Endothelial cell of umbilical vein (primary cell): ENCODE results near the gene ANKIB1. TPM values are rescaled to one million over a fixed set of nuclear protein-coding genes. Genes with fewer than 3 reads are reported as not detected.

Experiments used
- BruUV-seq: library from RNA; stranded (reverse); fragments of 400-500 nt; replicated peaks from 2 replicates; lab custom pipeline; 2021; lab: Mats Ljungman, UMichigan
- CTCF ChIA-PET: fragments of 300-600, 350-600 bp; sonication (Branson Sonifier 250); formaldehyde crosslinking; loops from one replicate; lab custom pipeline; 2021; ENCODE audit warnings: antibody characterized with exemption, inconsistent platforms; lab: Charles Lee
- POLR2A ChIA-PET: fragments of 300-600, 350-600 bp; sonication (Branson Sonifier 250); formaldehyde crosslinking; loops from one replicate; lab custom pipeline; 2021; ENCODE audit warnings: antibody characterized with exemption, inconsistent platforms; lab: Charles Lee
- DNase-seq: peaks from one replicate; pipeline ENCODE4 v3.0.0-alpha.2; 2011; ENCODE audit warnings: low read depth, low spot score
- FAIRE-seq: peaks from 2 replicates; lab custom pipeline; 2011; peaks lifted over from hg19 to GRCh38; lab: Jason Lieb, UNC
- H2AFZ ChIP-seq: 2 replicates; pipeline ENCODE4 v1.6.0; 2012; ENCODE audit warnings: low read depth, low read length, control low read depth, inconsistent platforms
- H3K27ac ChIP-seq: 2 replicates; pipeline ENCODE4 v1.5.1; 2011; ENCODE audit warnings: low read depth, mild to moderate bottlenecking, control low read depth, low read length, moderate library complexity; ENCODE audit not compliant: insufficient read depth
- H3K27me3 ChIP-seq, 2 experiments: 2 replicates each; pipeline versions ENCODE4 v1.6.0 to v1.6.1; 2011; ENCODE audit warnings: low read length in 2 of 2, mixed read lengths in 1 of 2; ENCODE audit not compliant: control insufficient read depth in 2 of 2, insufficient read depth in 2 of 2
- H3K36me3 ChIP-seq, 2 experiments: 2 replicates in 1 of 2; 3 replicates in 1 of 2; pipeline ENCODE4 v1.5.1; 2011; ENCODE audit warnings: low read length in 2 of 2, mild to moderate bottlenecking in 1 of 2, moderate library complexity in 1 of 2; ENCODE audit not compliant: control insufficient read depth in 2 of 2, insufficient read depth in 2 of 2; ENCODE audit errors: extremely low read depth in 1 of 2
- H3K4me1 ChIP-seq: 3 replicates; pipeline ENCODE4 v1.5.1; 2011; ENCODE audit warnings: mild to moderate bottlenecking, low read length; ENCODE audit not compliant: control insufficient read depth, insufficient read depth; ENCODE audit errors: extremely low read depth
- H3K4me2 ChIP-seq: 2 replicates; pipeline ENCODE4 v1.6.1; 2011; ENCODE audit warnings: low read length, control low read depth, mixed read lengths; ENCODE audit not compliant: insufficient read depth
- H3K4me3 ChIP-seq, 3 experiments: fragments of 200-600 bp in 1 of 3; sonication (generic), shearing (Covaris generic) in 1 of 3; replicated peaks in 1 of 3; 2 replicates each; pipeline ENCODE4 v1.5.1; 2011 to 2016; ENCODE audit warnings: control low read depth in 3 of 3, low read length in 3 of 3, mild to moderate bottlenecking in 2 of 3, inconsistent platforms in 1 of 3, low read depth in 1 of 3, moderate library complexity in 1 of 3; ENCODE audit not compliant: insufficient read depth in 1 of 3
- H3K79me2 ChIP-seq: 2 replicates; pipeline ENCODE4 v1.6.0; 2012; ENCODE audit warnings: low read length, inconsistent platforms; ENCODE audit not compliant: control insufficient read depth, insufficient read depth
- H3K9ac ChIP-seq: replicated peaks from 2 replicates; pipeline ENCODE3; 2011; ENCODE audit warnings: low read length, control low read depth; ENCODE audit not compliant: insufficient read depth; ENCODE audit errors: extremely low read depth
- H3K9me1 ChIP-seq: replicated peaks from 3 replicates; pipeline ENCODE4 v1.6.0; 2011; ENCODE audit warnings: mild to moderate bottlenecking, low read length; ENCODE audit not compliant: control insufficient read depth, insufficient read depth; ENCODE audit errors: extremely low read depth
- H3K9me3 ChIP-seq: replicated peaks from 2 replicates; pipeline ENCODE4 v1.5.1; 2012; ENCODE audit warnings: low read length, inconsistent platforms; ENCODE audit not compliant: control insufficient read depth, insufficient read depth
- H4K20me1 ChIP-seq: replicated peaks from 2 replicates; pipeline ENCODE3; 2011; ENCODE audit warnings: mild to moderate bottlenecking, low read length; ENCODE audit not compliant: control insufficient read depth, insufficient read depth; ENCODE audit errors: extremely low read depth
- CTCF ChIP-seq, 2 donors: IDR thresholded peaks; 1 replicate in 1 of 2; 2 replicates in 1 of 2; pipeline ENCODE4 v1.5.1; 2011; ENCODE audit warnings: low read length in 2 of 2, mild to moderate bottlenecking in 2 of 2, moderate library complexity in 2 of 2, control low read depth in 1 of 2, inconsistent platforms in 1 of 2, low read depth in 1 of 2; ENCODE audit not compliant: insufficient read depth in 1 of 2; ENCODE audit errors: extremely low read depth in 1 of 2
- EZH2 ChIP-seq: IDR thresholded peaks from 2 replicates; pipeline ENCODE4 v1.6.1; 2012; ENCODE audit warnings: borderline replicate concordance, low read depth, mild to moderate bottlenecking, moderate library complexity, low read length, inconsistent platforms; ENCODE audit not compliant: severe bottlenecking
- FOS ChIP-seq: IDR thresholded peaks from 2 replicates; pipeline ENCODE4 v1.6.1; 2011; ENCODE audit warnings: mild to moderate bottlenecking, low read length, moderate library complexity, borderline replicate concordance; ENCODE audit not compliant: insufficient read depth
- GATA2 ChIP-seq: IDR thresholded peaks from 2 replicates; pipeline ENCODE4 v1.7.0; 2011; ENCODE audit warnings: low read depth, mild to moderate bottlenecking, moderate library complexity, mixed read lengths, low read length; ENCODE audit not compliant: insufficient read length, insufficient read depth
- JUN ChIP-seq: IDR thresholded peaks from 2 replicates; pipeline ENCODE4 v1.6.1; 2011; ENCODE audit warnings: borderline replicate concordance, low read depth; ENCODE audit not compliant: insufficient read length, insufficient read depth
- MAX ChIP-seq: IDR thresholded peaks from 2 replicates; pipeline ENCODE4 v1.6.1; 2011; ENCODE audit not compliant: insufficient read depth, insufficient read length
- MYC ChIP-seq: IDR thresholded peaks from one replicate; pipeline ENCODE4 v1.6.1; 2011; ENCODE audit warnings: mild to moderate bottlenecking, low read depth, low read length
- POLR2AphosphoS5 ChIP-seq: IDR thresholded peaks from 2 replicates; pipeline ENCODE4 v1.6.1; 2012; ENCODE audit warnings: low read depth, mild to moderate bottlenecking, control low read depth, low read length, moderate library complexity; ENCODE audit not compliant: insufficient read depth
- dilution Hi-C: fragments of 300-500 bp; cut with MboI; formaldehyde crosslinking; loops from one replicate; pipeline ENCODE4 v1.15.0; 2019; ENCODE audit warnings: low sequenced_read_pairs; ENCODE audit not compliant: extremely low pct_ligation_motif_present
- intact Hi-C: fragments of 100-400 bp; cut with micrococcal nuclease; formaldehyde crosslinking; loops from one replicate; pipeline ENCODE4 v1.10.0; 2022
- polyA plus RNA-seq, 4 experiments: library from polyadenylated mRNA; depleted of rRNA in 3 of 4; stranded (reverse) in 3 of 4; unstranded in 1 of 4; fragments of >200 nt; gene quantifications; 2 replicates each; pipeline versions ENCODE4 v1.2.1 to v1.2.3, GENCODE V29; 2011 to 2012; ENCODE audit warnings: missing spikeins in 1 of 4
- total RNA-seq: library from RNA; stranded (reverse); gene quantifications from 2 replicates; pipeline ENCODE4 v1.2.3, GENCODE V29; 2021

The ANKIB1 gene
- total and polyA plus RNA-seq, 2 donors (not counting 3 experiments of a cell fraction or from before 2014, with no cell fraction given), result 16.9 to 56.5 TPM

- BruUV-seq, result no TSS peak
- H3K27ac ChIP-seq, result no peak overlapping the region
- no peak overlapping the region for H3K9ac ChIP-seq
- dilution Hi-C loops, result no loop called here
- no peaks in the 10 kb centered on the region for H4K20me1 ChIP-seq
- H3K79me2 ChIP-seq, result no peaks in the 10 kb centered on the region
- no peaks in the 10 kb centered on the region for H3K4me1 ChIP-seq
- no peaks in the 10 kb centered on the region for H3K9me3 ChIP-seq
- TF ChIP-seq EZH2 (no peak), MYC (no peak), POLR2AphosphoS5 (no peak), FOS (no peak), JUN (no peak), GATA2 (no peak), MAX (no peak), CTCF (IDR thresholded peaks at IDR 0.05; ENCODE audit: extremely low read depth in 1 of 2, insufficient read depth in 1 of 2, low read depth in 1 of 2, low read length in 2 of 2) (no peak)
- no peak overlapping the region for H3K4me2 ChIP-seq
- H3K4me3 ChIP-seq, result no peak overlapping the region
- intact Hi-C loops, result no loop called here
- no peaks in the 10 kb centered on the region for H3K36me3 ChIP-seq
- CTCF ChIA-PET, result no interaction called here
- POLR2A ChIA-PET, result no interaction called here
- H3K27me3 ChIP-seq, result no peaks in the 10 kb centered on the region
- FAIRE-seq (no peak), DNase-seq (no peak)
- no peaks in the 10 kb centered on the region for H3K9me1 ChIP-seq
- H2AFZ ChIP-seq, result no peak overlapping the region
These were observed 60.4 kb downstream of the ANKIB1 start for GRCh38 chr7:92306153-92306552.
